Measurements from ENCODE around the gene HCAR2. TPM values are rescaled to one million over a fixed set of nuclear protein-coding genes. Genes with fewer than 3 reads are reported as not detected.

HCAR2 gene
- total RNA-seq, 1 experiment from 2014 or later: not detected

GRCh38 chr12:122684297-122684813 lies 18.8 kb downstream of the HCAR2 start:
- Histone ChIP-seq H2BK20ac (ENCODE audit: low read depth, low read length, poor library complexity, severe bottlenecking) (no peak overlapping the region), H2BK12ac (ENCODE audit: insufficient read length, low read depth, low read length) (no peak overlapping the region), H3K4me2 (ENCODE audit: insufficient read depth, insufficient read length, low read length) (no peak overlapping the region), H2AFZ (ENCODE audit: low read length) (no peak overlapping the region), H3K79me2 (ENCODE audit: insufficient read depth, low read length) (no peaks in the 10 kb centered on the region), H2BK120ac (ENCODE audit: low read depth, low read length, poor library complexity, severe bottlenecking) (no peak overlapping the region), H4K8ac (replicated peaks; ENCODE audit: insufficient read length, low read depth, low read length) (no peak overlapping the region), H3K9me3 (ENCODE audit: control insufficient read depth, low read depth, low read length) (no peaks in the 10 kb centered on the region), H3K23ac (ENCODE audit: insufficient read length, low read depth, low read length) (no peak overlapping the region), H2BK15ac (ENCODE audit: low read depth, low read length) (no peak overlapping the region), H3T11ph (ENCODE audit: low read length) (no peak overlapping the region), H3K27me3 (ENCODE audit: insufficient read depth, low read length) (no peaks in the 10 kb centered on the region), H3K27ac (ENCODE audit: insufficient read length, low read depth, low read length) (no peak overlapping the region), H3K9ac (ENCODE audit: extremely low read depth, insufficient read length, low read length) (no peak overlapping the region), H2BK5ac (ENCODE audit: insufficient read length, low read length) (no peak overlapping the region), H4K20me1 (ENCODE audit: control insufficient read depth, insufficient read depth, insufficient read length) (no peaks in the 10 kb centered on the region), H4K91ac (ENCODE audit: insufficient read length, low read depth, low read length) (no peak overlapping the region), H3K79me1 (ENCODE audit: insufficient read depth, low read depth, low read length, poor library complexity, severe bottlenecking) (no peaks in the 10 kb centered on the region), H3K18ac (ENCODE audit: insufficient read length, low read depth, low read length) (no peak overlapping the region), H2AK5ac (ENCODE audit: insufficient read length, low read length) (no peak overlapping the region), H3K56ac (ENCODE audit: insufficient read length, low read depth, low read length) (no peak overlapping the region), H3K4ac (ENCODE audit: low read depth, low read length) (no peak overlapping the region), H4K5ac (ENCODE audit: insufficient read length, low read depth, low read length) (no peak overlapping the region), H3K4me1 (ENCODE audit: insufficient read depth, low read length) (no peaks in the 10 kb centered on the region; the same call in 1 of the 2 replicates), H3K23me2 (ENCODE audit: insufficient read length, low read depth, low read length, poor library complexity, severe bottlenecking) (no peaks in the 10 kb centered on the region), H3K14ac (ENCODE audit: insufficient read depth, low read length) (no peak overlapping the region)
- no peaks in the 10 kb centered on the region; the same call in 1 of the 2 replicates for H3K27me3 Mint-ChIP-seq (ENCODE audit: low read depth)
- no peaks in the 10 kb centered on the region for H3K9me3 Mint-ChIP-seq
- H3K36me3 Mint-ChIP-seq (ENCODE audit: insufficient read depth in 1 of 3, low read depth in 3 of 3): no peaks in the 10 kb centered on the region
- no peak overlapping the region for H3K4me3 Mint-ChIP-seq
- peaks cover 0 to 7% of the 10 kb centered on the region in 2 experiments; a peak in 3 of 4 replicates for H3K4me1 Mint-ChIP-seq
- DNase-seq: no peak
- TF ChIP-seq CTCF (conservative IDR thresholded peaks at IDR 0.05): no peak
- H3K27ac Mint-ChIP-seq: no peak overlapping the region
- WGBS (ENCODE audit: extremely low coverage, insufficient read length, low lambda C conversion rate): no CpG with 5 or more reads among the region's 5 CpGs
